CD14-positive monocyte (primary cell): ENCODE data around the gene HOXD11. TPM values are rescaled to one million over a fixed set of nuclear protein-coding genes. Genes with fewer than 3 reads are reported as not detected.

Experiments used
- DNase-seq, 3 donors: peaks; one replicate each; pipeline ENCODE4 v3.0.0-alpha.2; 2011 to 2022
- H2AFZ ChIP-seq: 2 replicates; pipeline ENCODE4 v1.6.0; 2012; ENCODE audit warnings: mild to moderate bottlenecking, low read depth, low read length, inconsistent platforms; ENCODE audit not compliant: insufficient read depth, poor library complexity, severe bottlenecking
- H3K27ac ChIP-seq, 2 donors: 1 replicate in 1 of 2; 2 replicates in 1 of 2; pipeline ENCODE4 v1.5.1; 2012 to 2013; ENCODE audit warnings: low read length in 2 of 2, control low read depth in 1 of 2, inconsistent platforms in 1 of 2, low read depth in 1 of 2, mild to moderate bottlenecking in 1 of 2
- H3K27me3 ChIP-seq, 2 donors: one replicate each; pipeline versions ENCODE4 v1.6.0 to v1.6.1; 2011 to 2013; ENCODE audit warnings: low read length in 2 of 2; ENCODE audit not compliant: control insufficient read depth in 2 of 2, insufficient read depth in 2 of 2
- H3K36me3 ChIP-seq, 2 donors: replicated peaks in 1 of 2; 1 replicate in 1 of 2; 2 replicates in 1 of 2; pipeline versions ENCODE4 v1.5.1 to v1.6.1; 2012 to 2013; ENCODE audit warnings: low read length in 2 of 2, control low read depth in 1 of 2, inconsistent platforms in 1 of 2, mild to moderate bottlenecking in 1 of 2; ENCODE audit not compliant: insufficient read depth in 2 of 2, control insufficient read depth in 1 of 2
- H3K4me1 ChIP-seq, 2 donors: 1 replicate in 1 of 2; 2 replicates in 1 of 2; pipeline versions ENCODE4 v1.5.1 to v1.6.1; 2012 to 2013; ENCODE audit warnings: low read length in 2 of 2, control low read depth in 1 of 2, inconsistent platforms in 1 of 2, mild to moderate bottlenecking in 1 of 2, moderate library complexity in 1 of 2; ENCODE audit not compliant: insufficient read depth in 2 of 2, control insufficient read depth in 1 of 2
- H3K4me2 ChIP-seq: replicated peaks from 2 replicates; pipeline ENCODE3; 2012; ENCODE audit warnings: low read length, moderate library complexity, mild to moderate bottlenecking; ENCODE audit not compliant: poor library complexity, severe bottlenecking; ENCODE audit errors: extremely low read depth
- H3K4me3 ChIP-seq, 3 experiments: fragments of 200-600 bp in 1 of 3; sonication (generic) in 1 of 3; replicated peaks in 1 of 3; 1 replicate in 2 of 3; 2 replicates in 1 of 3; pipeline ENCODE4 v1.5.1; 2011 to 2013; ENCODE audit warnings: low read length in 3 of 3, mild to moderate bottlenecking in 3 of 3, control low read depth in 2 of 3, low read depth in 2 of 3, inconsistent platforms in 1 of 3, moderate library complexity in 1 of 3
- H3K79me2 ChIP-seq: 2 replicates; pipeline ENCODE4 v1.6.0; 2012; ENCODE audit warnings: mild to moderate bottlenecking, control low read depth, inconsistent platforms, low read length, moderate library complexity; ENCODE audit not compliant: insufficient read depth
- H3K9ac ChIP-seq: 2 replicates; pipeline ENCODE4 v1.6.0; 2017; ENCODE audit warnings: low read length, mild to moderate bottlenecking; ENCODE audit not compliant: insufficient read depth, poor library complexity, severe bottlenecking
- H3K9me3 ChIP-seq, 2 donors: replicated peaks in 1 of 2; 1 replicate in 1 of 2; 2 replicates in 1 of 2; pipeline versions ENCODE4 v1.5.1 to v1.6.1; 2012 to 2013; ENCODE audit warnings: low read length in 2 of 2, control low read depth in 1 of 2; ENCODE audit not compliant: control insufficient read depth in 1 of 2, insufficient read depth in 1 of 2
- H4K20me1 ChIP-seq: 2 replicates; pipeline ENCODE4 v1.6.0; 2012; ENCODE audit warnings: mild to moderate bottlenecking, low read length, control low read depth, moderate library complexity; ENCODE audit not compliant: insufficient read depth
- H3K27ac Mint-ChIP-seq, 7 donors: one replicate each; pipeline ENCODE4 v1.8.0; 2020; ENCODE audit warnings: mild to moderate bottlenecking in 7 of 7, mixed read lengths in 7 of 7, moderate library complexity in 6 of 7, inconsistent platforms in 2 of 7
- H3K27me3 Mint-ChIP-seq, 3 donors: one replicate each; pipeline ENCODE4 v1.8.0; 2021 to 2022; ENCODE audit warnings: low read depth in 3 of 3, mild to moderate bottlenecking in 3 of 3, mixed read lengths in 3 of 3, moderate library complexity in 3 of 3, inconsistent platforms in 1 of 3
- H3K36me3 Mint-ChIP-seq, 2 donors: one replicate each; pipeline ENCODE4 v1.8.0; 2020; ENCODE audit warnings: mixed read lengths in 2 of 2, inconsistent platforms in 1 of 2, mild to moderate bottlenecking in 1 of 2
- H3K4me1 Mint-ChIP-seq: one replicate; pipeline ENCODE4 v1.8.0; 2020; ENCODE audit warnings: mild to moderate bottlenecking, mixed read lengths
- H3K4me3 Mint-ChIP-seq, 2 donors: one replicate each; pipeline ENCODE4 v1.8.0; 2020; ENCODE audit warnings: mild to moderate bottlenecking in 2 of 2, mixed read lengths in 2 of 2, moderate library complexity in 1 of 2
- H3K9me3 Mint-ChIP-seq, 7 donors: one replicate each; pipeline ENCODE4 v1.8.0; 2020 to 2022; ENCODE audit warnings: mixed read lengths in 7 of 7, mild to moderate bottlenecking in 6 of 7, moderate library complexity in 6 of 7, inconsistent platforms in 2 of 7
- CTCF ChIP-seq: fragments of 200-600 bp; IDR thresholded peaks from one replicate; pipeline ENCODE4 v1.8.0; 2022; ENCODE audit warnings: antibody characterized with exemption, mild to moderate bottlenecking
- WGBS: methylation state at CpG from one replicate; pipeline ENCODE4 v1.1.5; 2013; ENCODE audit warnings: missing lambda C conversion rate; ENCODE audit not compliant: insufficient coverage; 5-methylcytosine and 5-hydroxymethylcytosine counted together
- intact Hi-C, 2 donors: fragments of 100-400 bp; cut with micrococcal nuclease; formaldehyde crosslinking; loops; one replicate each; pipeline versions ENCODE4 v1.15.0 to v1.15.1; 2023
- polyA plus RNA-seq, 3 donors: library from polyadenylated mRNA; depleted of rRNA in 1 of 3; unstranded in 2 of 3; stranded (reverse) in 1 of 3; fragments of 300-500 nt in 2 of 3; fragments of >200 nt in 1 of 3; fragmentation: Illumina TruSeq in 2 of 3; gene quantifications; 1 replicate in 2 of 3; 2 replicates in 1 of 3; pipeline ENCODE4 v1.2.3, GENCODE V29; 2012 to 2021

HOXD11 gene
- polyA plus RNA-seq, 3 donors = not detected

GRCh38 chr2:176107731-176108181 lies 676 bp downstream of the HOXD11 start:
- Histone ChIP-seq H3K27me3 (peaks cover 77 to 93% of the 10 kb centered on the region in 2 donors), H3K36me3 (no peaks in the 10 kb centered on the region), H3K4me2 (no peak overlapping the region), H3K9ac (no peak overlapping the region), H3K79me2 (no peaks in the 10 kb centered on the region), H4K20me1 (no peaks in the 10 kb centered on the region), H3K9me3 (peaks cover 0 to 62% of the 10 kb centered on the region in 2 donors), H3K4me1 (peaks cover 6 to 12% of the 10 kb centered on the region in 2 donors), H3K27ac (no peak overlapping the region), H3K4me3 (no peak overlapping the region), H2AFZ (no peak overlapping the region)
- H3K36me3 Mint-ChIP-seq = peaks cover 3 to 16% of the 10 kb centered on the region in 2 donors
- H3K9me3 Mint-ChIP-seq = peaks cover 0 to 45% (median 26%) of the 10 kb centered on the region in 7 donors
- no peak for DNase-seq
- intact Hi-C loops = no loop called here
- 3% methylated on average over 45 of the region's 59 CpGs for WGBS
- H3K4me3 Mint-ChIP-seq = no peak overlapping the region
- H3K4me1 Mint-ChIP-seq = peaks cover 28% of the 10 kb centered on the region
- peaks cover 89 to 98% (median 91%) of the 10 kb centered on the region in 3 donors for H3K27me3 Mint-ChIP-seq
- no peak overlapping the region for H3K27ac Mint-ChIP-seq
- no peak for TF ChIP-seq CTCF

- no peaks in the 10 kb centered on the region for H3K36me3 ChIP-seq
- intact Hi-C loops = no loop called here
- peaks cover 6 to 12% of the 10 kb centered on the region in 2 donors for H3K4me1 ChIP-seq
- peaks cover 23% of the 10 kb centered on the region for H3K4me1 Mint-ChIP-seq
- peaks cover 0 to 67% of the 10 kb centered on the region in 2 donors for H3K9me3 ChIP-seq
- peaks cover 3 to 14% of the 10 kb centered on the region in 2 donors for H3K36me3 Mint-ChIP-seq
- no peak overlapping the region for H3K4me3 ChIP-seq
- H3K27ac Mint-ChIP-seq = no peak overlapping the region
- no peak for TF ChIP-seq CTCF
- no peak overlapping the region for H3K9ac ChIP-seq
- H3K4me2 ChIP-seq = no peak overlapping the region
- WGBS = 8% methylated on average over 5 of the region's 26 CpGs
- H3K9me3 Mint-ChIP-seq = peaks cover 0 to 46% (median 28%) of the 10 kb centered on the region in 7 donors
- peaks cover 89 to 98% (median 91%) of the 10 kb centered on the region in 3 donors for H3K27me3 Mint-ChIP-seq
- no peaks in the 10 kb centered on the region for H4K20me1 ChIP-seq
- peak overlapping the region in 1 of 2 donors; percentile 75 for H3K4me3 Mint-ChIP-seq
- H3K27ac ChIP-seq = no peak overlapping the region
- no peaks in the 10 kb centered on the region for H3K79me2 ChIP-seq
- no peak for DNase-seq
- H3K27me3 ChIP-seq = peaks cover 77 to 93% of the 10 kb centered on the region in 2 donors
- H2AFZ ChIP-seq = no peak overlapping the region
Observed at GRCh38 chr2:176109192-176109901, 2.3 kb downstream of the HOXD11 start.
